ENCODE measurements around the gene PANX1.

DNA sequence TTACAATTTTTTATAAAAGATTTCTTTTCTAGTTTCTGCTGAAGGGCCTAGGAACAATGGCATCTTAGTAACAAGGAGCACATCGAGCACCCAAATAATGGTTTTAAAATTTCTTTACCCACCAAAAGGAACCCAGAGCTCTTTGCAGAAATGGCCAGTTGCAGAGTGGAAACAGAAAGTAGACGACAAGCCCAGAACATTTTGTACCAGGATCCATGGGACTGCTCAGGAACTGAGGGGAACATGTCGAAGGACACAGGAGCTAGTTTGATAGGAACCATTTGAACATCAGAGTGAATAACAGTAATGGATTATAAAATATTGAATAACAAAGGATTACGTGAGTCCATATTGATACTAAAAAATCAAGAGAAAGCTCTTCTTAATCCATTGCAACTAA, 17.3 kb downstream of the PANX1 start:
- TF ChIP-seq, protein P1, sequence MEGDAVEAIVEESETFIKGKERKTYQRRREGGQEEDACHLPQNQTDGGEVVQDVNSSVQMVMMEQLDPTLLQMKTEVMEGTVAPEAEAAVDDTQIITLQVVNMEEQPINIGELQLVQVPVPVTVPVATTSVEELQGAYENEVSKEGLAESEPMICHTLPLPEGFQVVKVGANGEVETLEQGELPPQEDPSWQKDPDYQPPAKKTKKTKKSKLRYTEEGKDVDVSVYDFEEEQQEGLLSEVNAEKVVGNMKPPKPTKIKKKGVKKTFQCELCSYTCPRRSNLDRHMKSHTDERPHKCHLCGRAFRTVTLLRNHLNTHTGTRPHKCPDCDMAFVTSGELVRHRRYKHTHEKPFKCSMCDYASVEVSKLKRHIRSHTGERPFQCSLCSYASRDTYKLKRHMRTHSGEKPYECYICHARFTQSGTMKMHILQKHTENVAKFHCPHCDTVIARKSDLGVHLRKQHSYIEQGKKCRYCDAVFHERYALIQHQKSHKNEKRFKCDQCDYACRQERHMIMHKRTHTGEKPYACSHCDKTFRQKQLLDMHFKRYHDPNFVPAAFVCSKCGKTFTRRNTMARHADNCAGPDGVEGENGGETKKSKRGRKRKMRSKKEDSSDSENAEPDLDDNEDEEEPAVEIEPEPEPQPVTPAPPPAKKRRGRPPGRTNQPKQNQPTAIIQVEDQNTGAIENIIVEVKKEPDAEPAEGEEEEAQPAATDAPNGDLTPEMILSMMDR (conservative IDR thresholded peaks at IDR 0.05; ENCODE audit: low read depth in 2 of 2) = no peak
- TF ChIP-seq EZH2phosphoT487 (IDR thresholded peaks at IDR 0.05; ENCODE audit: unreplicated experiment) = no peak
- no peak for TF ChIP-seq EZH2 (IDR thresholded peaks at IDR 0.05; ENCODE audit: low read depth, unreplicated experiment)
- TF ChIP-seq, protein P2, sequence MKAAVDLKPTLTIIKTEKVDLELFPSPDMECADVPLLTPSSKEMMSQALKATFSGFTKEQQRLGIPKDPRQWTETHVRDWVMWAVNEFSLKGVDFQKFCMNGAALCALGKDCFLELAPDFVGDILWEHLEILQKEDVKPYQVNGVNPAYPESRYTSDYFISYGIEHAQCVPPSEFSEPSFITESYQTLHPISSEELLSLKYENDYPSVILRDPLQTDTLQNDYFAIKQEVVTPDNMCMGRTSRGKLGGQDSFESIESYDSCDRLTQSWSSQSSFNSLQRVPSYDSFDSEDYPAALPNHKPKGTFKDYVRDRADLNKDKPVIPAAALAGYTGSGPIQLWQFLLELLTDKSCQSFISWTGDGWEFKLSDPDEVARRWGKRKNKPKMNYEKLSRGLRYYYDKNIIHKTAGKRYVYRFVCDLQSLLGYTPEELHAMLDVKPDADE (IDR thresholded peaks at IDR 0.05) = no peak
- TF ChIP-seq STAT1 (IDR thresholded peaks at IDR 0.05; ENCODE audit: unreplicated experiment) = no peak
- TF ChIP-seq, protein P3, sequence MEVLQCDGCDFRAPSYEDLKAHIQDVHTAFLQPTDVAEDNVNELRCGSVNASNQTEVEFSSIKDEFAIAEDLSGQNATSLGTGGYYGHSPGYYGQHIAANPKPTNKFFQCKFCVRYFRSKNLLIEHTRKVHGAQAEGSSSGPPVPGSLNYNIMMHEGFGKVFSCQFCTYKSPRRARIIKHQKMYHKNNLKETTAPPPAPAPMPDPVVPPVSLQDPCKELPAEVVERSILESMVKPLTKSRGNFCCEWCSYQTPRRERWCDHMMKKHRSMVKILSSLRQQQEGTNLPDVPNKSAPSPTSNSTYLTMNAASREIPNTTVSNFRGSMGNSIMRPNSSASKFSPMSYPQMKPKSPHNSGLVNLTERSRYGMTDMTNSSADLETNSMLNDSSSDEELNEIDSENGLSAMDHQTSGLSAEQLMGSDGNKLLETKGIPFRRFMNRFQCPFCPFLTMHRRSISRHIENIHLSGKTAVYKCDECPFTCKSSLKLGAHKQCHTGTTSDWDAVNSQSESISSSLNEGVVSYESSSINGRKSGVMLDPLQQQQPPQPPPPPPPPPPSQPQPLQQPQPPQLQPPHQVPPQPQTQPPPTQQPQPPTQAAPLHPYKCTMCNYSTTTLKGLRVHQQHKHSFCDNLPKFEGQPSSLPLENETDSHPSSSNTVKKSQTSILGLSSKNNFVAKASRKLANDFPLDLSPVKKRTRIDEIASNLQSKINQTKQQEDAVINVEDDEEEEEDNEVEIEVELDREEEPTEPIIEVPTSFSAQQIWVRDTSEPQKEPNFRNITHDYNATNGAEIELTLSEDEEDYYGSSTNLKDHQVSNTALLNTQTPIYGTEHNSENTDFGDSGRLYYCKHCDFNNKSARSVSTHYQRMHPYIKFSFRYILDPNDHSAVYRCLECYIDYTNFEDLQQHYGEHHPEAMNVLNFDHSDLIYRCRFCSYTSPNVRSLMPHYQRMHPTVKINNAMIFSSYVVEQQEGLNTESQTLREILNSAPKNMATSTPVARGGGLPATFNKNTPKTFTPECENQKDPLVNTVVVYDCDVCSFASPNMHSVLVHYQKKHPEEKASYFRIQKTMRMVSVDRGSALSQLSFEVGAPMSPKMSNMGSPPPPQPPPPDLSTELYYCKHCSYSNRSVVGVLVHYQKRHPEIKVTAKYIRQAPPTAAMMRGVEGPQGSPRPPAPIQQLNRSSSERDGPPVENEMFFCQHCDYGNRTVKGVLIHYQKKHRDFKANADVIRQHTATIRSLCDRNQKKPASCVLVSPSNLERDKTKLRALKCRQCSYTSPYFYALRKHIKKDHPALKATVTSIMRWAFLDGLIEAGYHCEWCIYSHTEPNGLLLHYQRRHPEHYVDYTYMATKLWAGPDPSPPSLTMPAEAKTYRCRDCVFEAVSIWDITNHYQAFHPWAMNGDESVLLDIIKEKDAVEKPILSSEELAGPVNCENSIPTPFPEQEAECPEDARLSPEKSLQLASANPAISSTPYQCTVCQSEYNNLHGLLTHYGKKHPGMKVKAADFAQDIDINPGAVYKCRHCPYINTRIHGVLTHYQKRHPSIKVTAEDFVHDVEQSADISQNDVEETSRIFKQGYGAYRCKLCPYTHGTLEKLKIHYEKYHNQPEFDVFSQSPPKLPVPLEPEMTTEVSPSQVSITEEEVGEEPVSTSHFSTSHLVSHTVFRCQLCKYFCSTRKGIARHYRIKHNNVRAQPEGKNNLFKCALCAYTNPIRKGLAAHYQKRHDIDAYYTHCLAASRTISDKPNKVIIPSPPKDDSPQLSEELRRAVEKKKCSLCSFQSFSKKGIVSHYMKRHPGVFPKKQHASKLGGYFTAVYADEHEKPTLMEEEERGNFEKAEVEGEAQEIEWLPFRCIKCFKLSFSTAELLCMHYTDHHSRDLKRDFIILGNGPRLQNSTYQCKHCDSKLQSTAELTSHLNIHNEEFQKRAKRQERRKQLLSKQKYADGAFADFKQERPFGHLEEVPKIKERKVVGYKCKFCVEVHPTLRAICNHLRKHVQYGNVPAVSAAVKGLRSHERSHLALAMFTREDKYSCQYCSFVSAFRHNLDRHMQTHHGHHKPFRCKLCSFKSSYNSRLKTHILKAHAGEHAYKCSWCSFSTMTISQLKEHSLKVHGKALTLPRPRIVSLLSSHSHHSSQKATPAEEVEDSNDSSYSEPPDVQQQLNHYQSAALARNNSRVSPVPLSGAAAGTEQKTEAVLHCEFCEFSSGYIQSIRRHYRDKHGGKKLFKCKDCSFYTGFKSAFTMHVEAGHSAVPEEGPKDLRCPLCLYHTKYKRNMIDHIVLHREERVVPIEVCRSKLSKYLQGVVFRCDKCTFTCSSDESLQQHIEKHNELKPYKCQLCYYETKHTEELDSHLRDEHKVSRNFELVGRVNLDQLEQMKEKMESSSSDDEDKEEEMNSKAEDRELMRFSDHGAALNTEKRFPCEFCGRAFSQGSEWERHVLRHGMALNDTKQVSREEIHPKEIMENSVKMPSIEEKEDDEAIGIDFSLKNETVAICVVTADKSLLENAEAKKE (CRISPR knock-in tag; IDR thresholded peaks at IDR 0.05) = no peak
- TF ChIP-seq NANOG (IDR thresholded peaks at IDR 0.05; ENCODE audit: borderline replicate concordance) = no peak
- TF ChIP-seq, protein P4, sequence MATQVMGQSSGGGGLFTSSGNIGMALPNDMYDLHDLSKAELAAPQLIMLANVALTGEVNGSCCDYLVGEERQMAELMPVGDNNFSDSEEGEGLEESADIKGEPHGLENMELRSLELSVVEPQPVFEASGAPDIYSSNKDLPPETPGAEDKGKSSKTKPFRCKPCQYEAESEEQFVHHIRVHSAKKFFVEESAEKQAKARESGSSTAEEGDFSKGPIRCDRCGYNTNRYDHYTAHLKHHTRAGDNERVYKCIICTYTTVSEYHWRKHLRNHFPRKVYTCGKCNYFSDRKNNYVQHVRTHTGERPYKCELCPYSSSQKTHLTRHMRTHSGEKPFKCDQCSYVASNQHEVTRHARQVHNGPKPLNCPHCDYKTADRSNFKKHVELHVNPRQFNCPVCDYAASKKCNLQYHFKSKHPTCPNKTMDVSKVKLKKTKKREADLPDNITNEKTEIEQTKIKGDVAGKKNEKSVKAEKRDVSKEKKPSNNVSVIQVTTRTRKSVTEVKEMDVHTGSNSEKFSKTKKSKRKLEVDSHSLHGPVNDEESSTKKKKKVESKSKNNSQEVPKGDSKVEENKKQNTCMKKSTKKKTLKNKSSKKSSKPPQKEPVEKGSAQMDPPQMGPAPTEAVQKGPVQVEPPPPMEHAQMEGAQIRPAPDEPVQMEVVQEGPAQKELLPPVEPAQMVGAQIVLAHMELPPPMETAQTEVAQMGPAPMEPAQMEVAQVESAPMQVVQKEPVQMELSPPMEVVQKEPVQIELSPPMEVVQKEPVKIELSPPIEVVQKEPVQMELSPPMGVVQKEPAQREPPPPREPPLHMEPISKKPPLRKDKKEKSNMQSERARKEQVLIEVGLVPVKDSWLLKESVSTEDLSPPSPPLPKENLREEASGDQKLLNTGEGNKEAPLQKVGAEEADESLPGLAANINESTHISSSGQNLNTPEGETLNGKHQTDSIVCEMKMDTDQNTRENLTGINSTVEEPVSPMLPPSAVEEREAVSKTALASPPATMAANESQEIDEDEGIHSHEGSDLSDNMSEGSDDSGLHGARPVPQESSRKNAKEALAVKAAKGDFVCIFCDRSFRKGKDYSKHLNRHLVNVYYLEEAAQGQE (IDR thresholded peaks at IDR 0.05; ENCODE audit: unreplicated experiment) = no peak

Measured in GM23338 (cell line).